ENCODE measurements around the gene ACBD4.

GRCh38 chr17:45087978-45088377, 47.5 kb upstream of the ACBD4 start:
- TF ChIP-seq CTCF (IDR thresholded peaks at IDR 0.05): no peak
- TF ChIP-seq ZFX (IDR thresholded peaks at IDR 0.05; ENCODE audit: borderline replicate concordance): no peak
